Immature natural killer cell (primary cell): ENCODE measurements around the gene YAP1. TPM values are rescaled to one million over a fixed set of nuclear protein-coding genes. Genes with fewer than 3 reads are reported as not detected.
"Not testable (repeated sequence)": the region's sequence is repeated elsewhere in the genome, so short reads cannot be mapped to it uniquely, and the experiment has no call there.

Source experiments
- DNase-seq, 3 donors: peaks; one replicate each; pipeline ENCODE4 v3.0.0; 2022; ENCODE audit warnings: mixed read lengths in 1 of 3
- H3K27ac Mint-ChIP-seq, 6 donors: one replicate each; pipeline ENCODE4 v1.8.0; 2020; ENCODE audit warnings: mixed read lengths in 6 of 6, mild to moderate bottlenecking in 5 of 6, inconsistent platforms in 4 of 6, moderate library complexity in 3 of 6
- H3K27me3 Mint-ChIP-seq, 3 donors: one replicate each; pipeline ENCODE4 v1.8.0; 2020 to 2021; ENCODE audit warnings: low read depth in 3 of 3, mild to moderate bottlenecking in 3 of 3, mixed read lengths in 3 of 3, moderate library complexity in 3 of 3, inconsistent platforms in 1 of 3
- H3K36me3 Mint-ChIP-seq, 3 donors: one replicate each; pipeline ENCODE4 v1.8.0; 2020; ENCODE audit warnings: mixed read lengths in 3 of 3, inconsistent platforms in 2 of 3, mild to moderate bottlenecking in 2 of 3
- H3K4me1 Mint-ChIP-seq, 2 donors: one replicate each; pipeline ENCODE4 v1.8.0; 2020; ENCODE audit warnings: inconsistent platforms in 2 of 2, mild to moderate bottlenecking in 2 of 2, mixed read lengths in 2 of 2, moderate library complexity in 1 of 2
- H3K4me3 Mint-ChIP-seq, 5 donors: one replicate each; pipeline ENCODE4 v1.8.0; 2020; ENCODE audit warnings: mild to moderate bottlenecking in 5 of 5, mixed read lengths in 5 of 5, inconsistent platforms in 3 of 5, moderate library complexity in 3 of 5
- H3K9me3 Mint-ChIP-seq, 6 donors: one replicate each; pipeline ENCODE4 v1.8.0; 2020; ENCODE audit warnings: mild to moderate bottlenecking in 6 of 6, mixed read lengths in 6 of 6, inconsistent platforms in 4 of 6, moderate library complexity in 3 of 6
- polyA plus RNA-seq, 3 donors: library from polyadenylated mRNA; unstranded; fragments of 300-500 nt; fragmentation: Illumina TruSeq; gene quantifications; one replicate each; pipeline ENCODE4 v1.2.3, GENCODE V29; 2021

The YAP1 gene
- polyA plus RNA-seq, 3 donors from 2014 or later, result not detected

GRCh38 chr11:102187416-102188151, 77.3 kb downstream of the YAP1 start:
- no peaks in the 10 kb centered on the region for H3K36me3 Mint-ChIP-seq
- peaks cover 1 to 13% (median 8%) of the 10 kb centered on the region in 3 donors for H3K27me3 Mint-ChIP-seq
- H3K27ac Mint-ChIP-seq, result no peak overlapping the region
- DNase-seq, result no peak
- no peak overlapping the region for H3K4me3 Mint-ChIP-seq
- H3K4me1 Mint-ChIP-seq, result no peaks in the 10 kb centered on the region
- peaks cover 0 to 9% (median 0%) of the 10 kb centered on the region in 6 donors for H3K9me3 Mint-ChIP-seq

GRCh38 chr11:102188488-102188887, 78.2 kb downstream of the YAP1 start:
- no peaks in the 10 kb centered on the region for H3K36me3 Mint-ChIP-seq
- no peaks in the 10 kb centered on the region for H3K4me1 Mint-ChIP-seq
- DNase-seq, result no peak

DNA sequence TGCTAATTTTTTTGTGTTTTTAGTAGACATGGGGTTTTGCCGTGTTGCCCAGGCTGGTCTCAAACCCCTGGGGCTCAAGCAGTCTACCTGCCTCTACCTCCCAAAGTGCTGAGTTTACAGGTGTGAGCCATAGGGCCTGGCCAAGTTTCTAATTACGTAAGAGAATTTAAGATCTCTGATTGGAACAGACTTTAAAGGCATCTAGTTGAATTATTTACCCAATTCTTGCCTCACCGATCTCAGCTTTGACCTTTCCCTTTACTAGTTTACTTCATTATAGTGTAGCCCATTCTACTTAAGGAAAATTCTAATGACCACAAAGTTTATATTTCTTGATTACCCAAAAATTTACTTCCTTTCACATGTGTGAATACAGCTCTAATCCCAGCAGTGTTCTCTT, 81.6 kb downstream of the YAP1 start:
- H3K4me3 Mint-ChIP-seq, result no peak overlapping the region
- no peak overlapping the region for H3K27ac Mint-ChIP-seq

More at GRCh38 chr11:102188488-102188887, 78.2 kb downstream of the YAP1 start:
- Mint-ChIP-seq H3K27me3 (peaks cover 1 to 10% (median 8%) of the 10 kb centered on the region in 3 donors), H3K27ac (no peak overlapping the region), H3K9me3 (peaks cover 0 to 4% (median 0%) of the 10 kb centered on the region in 6 donors), H3K4me3 (no peak overlapping the region)

GRCh38 chr11:102192349-102193066, 82.3 kb downstream of the YAP1 start:
- Mint-ChIP-seq H3K27ac (no peak overlapping the region), H3K9me3 (peaks cover 0 to 4% (median 0%) of the 10 kb centered on the region in 6 donors), H3K4me1 (no peaks in the 10 kb centered on the region), H3K4me3 (no peak overlapping the region), H3K27me3 (peaks cover 1 to 10% (median 4%) of the 10 kb centered on the region in 3 donors), H3K36me3 (no peaks in the 10 kb centered on the region)
- no peak for DNase-seq

More for the DNA sequence above, 81.6 kb downstream of the YAP1 start:
- H3K4me1 Mint-ChIP-seq, result no peaks in the 10 kb centered on the region
- no peak for DNase-seq
- H3K36me3 Mint-ChIP-seq, result no peaks in the 10 kb centered on the region
- H3K27me3 Mint-ChIP-seq, result peaks cover 1 to 10% (median 6%) of the 10 kb centered on the region in 3 donors
- H3K9me3 Mint-ChIP-seq, result peaks cover 0 to 4% (median 0%) of the 10 kb centered on the region in 6 donors

GRCh38 chr11:102194257-102194656, 84.0 kb downstream of the YAP1 start:
- no peaks in the 10 kb centered on the region for H3K36me3 Mint-ChIP-seq
- peaks cover 1 to 12% (median 5%) of the 10 kb centered on the region in 3 donors for H3K27me3 Mint-ChIP-seq
- no peak overlapping the region for H3K27ac Mint-ChIP-seq
- H3K4me1 Mint-ChIP-seq, result no peaks in the 10 kb centered on the region
- no peak overlapping the region for H3K4me3 Mint-ChIP-seq
- no peak for DNase-seq
- peaks cover 0 to 4% (median 0%) of the 10 kb centered on the region in 6 donors for H3K9me3 Mint-ChIP-seq

GRCh38 chr11:102194990-102195389, 84.7 kb downstream of the YAP1 start:
- Mint-ChIP-seq H3K4me3 (no peak overlapping the region), H3K36me3 (no peaks in the 10 kb centered on the region), H3K4me1 (no peaks in the 10 kb centered on the region), H3K9me3 (peaks cover 0 to 4% (median 0%) of the 10 kb centered on the region in 6 donors), H3K27me3 (peaks cover 1 to 11% (median 5%) of the 10 kb centered on the region in 3 donors), H3K27ac (no peak overlapping the region)
- DNase-seq, result no peak

DNA sequence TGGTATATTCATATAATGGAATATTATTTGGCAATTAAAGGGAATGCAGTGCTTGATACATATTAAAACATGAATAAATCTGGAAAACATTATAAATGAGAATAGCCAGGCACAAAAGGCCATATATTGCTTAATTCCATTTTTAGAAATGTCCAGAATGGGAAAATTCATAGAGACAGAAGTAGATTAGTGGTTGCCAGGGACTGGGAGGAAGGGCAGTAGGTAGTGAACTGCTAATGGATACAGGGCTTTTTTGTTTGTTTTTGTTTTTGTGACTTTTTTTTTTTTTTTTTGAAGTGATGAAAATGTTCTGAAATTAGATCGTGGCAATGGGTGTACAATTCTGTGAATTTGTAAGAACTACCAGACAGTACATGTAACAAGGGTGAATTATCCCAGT, 86.1 kb downstream of the YAP1 start:
- H3K27me3 Mint-ChIP-seq, result peaks cover 1 to 14% (median 2%) of the 10 kb centered on the region in 3 donors
- H3K9me3 Mint-ChIP-seq, result peaks cover 0 to 2% (median 0%) of the 10 kb centered on the region in 6 donors
- DNase-seq, result no peak
- no peak overlapping the region for H3K27ac Mint-ChIP-seq
- no peaks in the 10 kb centered on the region for H3K36me3 Mint-ChIP-seq
- H3K4me1 Mint-ChIP-seq, result no peaks in the 10 kb centered on the region
- no peak overlapping the region for H3K4me3 Mint-ChIP-seq

DNA sequence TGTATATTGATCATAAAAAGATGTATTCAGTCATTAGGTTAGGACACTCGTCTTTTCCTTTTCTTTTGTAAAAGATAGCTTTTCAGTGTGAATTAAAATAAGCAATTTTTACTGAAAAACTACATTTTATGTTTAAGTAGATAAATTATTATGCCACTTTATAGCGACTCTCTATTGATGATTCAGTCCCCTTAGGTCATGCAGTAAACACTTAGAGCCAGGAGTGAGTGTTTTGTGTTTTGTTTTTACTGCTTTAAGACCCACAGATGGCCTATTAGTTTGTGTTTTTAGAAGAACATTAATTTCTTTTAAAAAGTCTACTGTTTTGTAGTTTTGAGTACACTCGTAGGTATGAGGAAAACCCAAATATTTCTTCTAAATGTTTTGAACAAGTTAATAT, 86.6 kb downstream of the YAP1 start:
- Mint-ChIP-seq H3K27me3 (peaks cover 0 to 15% (median 2%) of the 10 kb centered on the region in 3 donors), H3K4me1 (no peaks in the 10 kb centered on the region), H3K27ac (no peak overlapping the region), H3K4me3 (no peak overlapping the region), H3K36me3 (no peaks in the 10 kb centered on the region), H3K9me3 (peaks cover 0 to 2% (median 0%) of the 10 kb centered on the region in 6 donors)
- no peak for DNase-seq

DNA sequence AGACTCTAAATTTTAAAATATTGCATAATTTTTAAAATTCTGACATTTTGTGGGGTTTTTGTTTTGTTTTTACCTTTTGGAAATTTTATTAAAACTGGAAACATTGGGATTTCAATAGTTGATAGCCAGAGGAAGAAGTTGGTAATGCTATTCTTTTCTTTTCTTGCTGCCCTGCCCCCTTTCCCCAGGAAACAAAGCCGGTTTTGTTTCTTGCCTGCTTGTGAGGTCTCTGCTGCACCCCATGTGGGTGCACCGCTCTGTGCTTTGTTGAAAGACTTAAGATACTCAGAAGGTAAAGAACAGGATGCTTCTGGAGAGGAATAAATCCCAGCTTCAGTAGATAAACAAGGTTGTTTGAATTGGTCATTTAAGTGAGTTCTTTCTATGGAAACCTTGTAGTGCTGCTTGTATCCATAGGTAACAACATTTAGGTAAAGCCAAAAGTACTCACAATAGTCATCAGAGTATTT, 87.5 kb downstream of the YAP1 start:
- Mint-ChIP-seq H3K9me3 (no peaks in the 10 kb centered on the region), H3K4me1 (no peaks in the 10 kb centered on the region), H3K27me3 (peaks cover 0 to 12% (median 2%) of the 10 kb centered on the region in 3 donors), H3K36me3 (no peaks in the 10 kb centered on the region), H3K27ac (no peak overlapping the region), H3K4me3 (no peak overlapping the region)
- no peak for DNase-seq

DNA sequence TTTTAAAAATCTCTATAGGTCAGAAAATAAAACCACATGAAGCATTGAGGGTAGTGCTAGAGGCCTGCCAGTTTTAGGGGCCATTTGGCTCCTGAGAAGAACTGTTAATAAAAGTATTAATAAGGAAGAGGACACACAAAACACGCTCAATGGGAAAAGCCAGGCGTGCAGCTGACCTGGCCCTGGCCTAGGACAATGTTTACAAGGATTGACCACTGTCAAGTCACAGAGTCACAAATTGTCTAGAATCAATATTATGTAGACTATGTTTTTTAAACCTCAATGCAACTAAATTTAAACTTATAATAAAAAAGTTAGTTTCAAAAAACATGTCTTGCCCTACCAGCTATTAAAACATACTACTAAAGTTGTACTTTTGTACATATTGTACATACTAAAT, 89.4 kb downstream of the YAP1 start:
- Mint-ChIP-seq H3K9me3 (no peaks in the 10 kb centered on the region), H3K4me1 (no peaks in the 10 kb centered on the region), H3K36me3 (no peaks in the 10 kb centered on the region)

DNA sequence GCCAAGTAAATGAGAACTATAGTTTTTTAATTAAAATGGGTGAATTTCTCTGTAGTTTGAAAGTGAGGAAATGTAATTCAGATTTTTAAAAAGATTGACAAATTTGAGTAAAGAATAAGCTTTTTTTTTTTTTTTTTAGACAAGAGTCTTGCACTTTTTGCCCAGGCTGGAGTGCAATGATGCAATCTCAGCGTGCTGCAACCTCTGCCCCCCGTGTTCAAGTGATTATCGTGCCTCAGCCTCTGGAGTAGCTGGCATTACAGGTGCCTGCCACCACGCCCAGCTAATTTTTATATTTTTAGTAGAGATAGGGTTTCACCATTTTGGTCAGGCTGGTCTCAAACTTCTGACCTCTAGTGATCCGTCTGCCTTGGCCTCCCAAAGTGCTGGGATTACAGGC, 90.1 kb downstream of the YAP1 start:
- not testable (repeated sequence) for H3K4me3 Mint-ChIP-seq, H3K4me1 Mint-ChIP-seq, DNase-seq, H3K9me3 Mint-ChIP-seq, H3K36me3 Mint-ChIP-seq, H3K27ac Mint-ChIP-seq
- peaks cover 1 to 15% (median 2%) of the 10 kb centered on the region in 3 donors for H3K27me3 Mint-ChIP-seq

More for the DNA sequence above, 89.4 kb downstream of the YAP1 start:
- Mint-ChIP-seq H3K4me3 (no peak overlapping the region), H3K27ac (no peak overlapping the region), H3K27me3 (peaks cover 1 to 15% (median 2%) of the 10 kb centered on the region in 3 donors)
- DNase-seq, result no peak

- no peak overlapping the region for H3K27ac Mint-ChIP-seq
- H3K27me3 Mint-ChIP-seq, result peaks cover 1 to 13% (median 2%) of the 10 kb centered on the region in 3 donors
- no peak for DNase-seq
- H3K4me3 Mint-ChIP-seq, result no peak overlapping the region
- no peaks in the 10 kb centered on the region for H3K4me1 Mint-ChIP-seq
- no peaks in the 10 kb centered on the region for H3K36me3 Mint-ChIP-seq
- H3K9me3 Mint-ChIP-seq, result peaks cover 0 to 2% (median 0%) of the 10 kb centered on the region in 6 donors
Measured at GRCh38 chr11:102201776-102202175, 91.5 kb downstream of the YAP1 start.

DNA sequence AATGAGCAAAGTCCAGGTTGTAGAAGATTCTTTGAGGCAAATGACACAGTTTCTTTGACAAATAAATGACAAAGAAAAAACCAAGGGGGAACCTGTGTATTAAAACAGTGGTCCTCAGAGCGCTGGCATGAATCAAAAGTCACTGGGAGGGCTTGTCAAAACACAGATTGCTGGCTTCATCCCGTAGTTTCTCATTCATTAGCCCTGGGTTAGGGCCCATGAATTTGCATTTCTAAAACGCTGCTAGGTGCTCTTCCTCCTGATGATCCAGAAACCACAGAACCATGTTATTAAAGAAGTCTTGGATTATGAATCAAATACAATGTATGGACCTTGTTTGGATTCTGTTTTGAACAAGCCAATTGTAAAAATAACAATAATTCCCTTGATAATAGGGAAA, 92.7 kb downstream of the YAP1 start:
- Mint-ChIP-seq H3K36me3 (no peaks in the 10 kb centered on the region), H3K27me3 (peaks cover 2 to 11% (median 5%) of the 10 kb centered on the region in 3 donors)

GRCh38 chr11:102204174-102204573, 93.9 kb downstream of the YAP1 start:
- no peak for DNase-seq
- no peak overlapping the region for H3K4me3 Mint-ChIP-seq

More for the DNA sequence above, 92.7 kb downstream of the YAP1 start:
- Mint-ChIP-seq H3K4me1 (no peaks in the 10 kb centered on the region), H3K4me3 (no peak overlapping the region), H3K9me3 (peaks cover 0 to 2% (median 0%) of the 10 kb centered on the region in 6 donors), H3K27ac (no peak overlapping the region)
- no peak for DNase-seq

More at GRCh38 chr11:102204174-102204573, 93.9 kb downstream of the YAP1 start:
- Mint-ChIP-seq H3K36me3 (no peaks in the 10 kb centered on the region), H3K4me1 (no peaks in the 10 kb centered on the region), H3K9me3 (peaks cover 0 to 2% (median 0%) of the 10 kb centered on the region in 6 donors), H3K27ac (no peak overlapping the region), H3K27me3 (peaks cover 2 to 11% (median 5%) of the 10 kb centered on the region in 3 donors)
